DND-41 (cell line): ENCODE measurements around the gene POLR2I.

ENCODE experiments used
- CTCF ChIP-seq: IDR thresholded peaks from 2 replicates; pipeline ENCODE4 v1.5.1; 2012; ENCODE audit warnings: borderline replicate concordance, low read length, moderate library complexity, mild to moderate bottlenecking; ENCODE audit not compliant: poor library complexity, severe bottlenecking; ENCODE audit errors: extremely low read depth
- EZH2 ChIP-seq: IDR thresholded peaks from 3 replicates; pipeline ENCODE4 v1.6.1; 2012; ENCODE audit warnings: borderline replicate concordance, low read depth, mild to moderate bottlenecking, moderate library complexity, low read length, inconsistent platforms; ENCODE audit not compliant: severe bottlenecking

DNA sequence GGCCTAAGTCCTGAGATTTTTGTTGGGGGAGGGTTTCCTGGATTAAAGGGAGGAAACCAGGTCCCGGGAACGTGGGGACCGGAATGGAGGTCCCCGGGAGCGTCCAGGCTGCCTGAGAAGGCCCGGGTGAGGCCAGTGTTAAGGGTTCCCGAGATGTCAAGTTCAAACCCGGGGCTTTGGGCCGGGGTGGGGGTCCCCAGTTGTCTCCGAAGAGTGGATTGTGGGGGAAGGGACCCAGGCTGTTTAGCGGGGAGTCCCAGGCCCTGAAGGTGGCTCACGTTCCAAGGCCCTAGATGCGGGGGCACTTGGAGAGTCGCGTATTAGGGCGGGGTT, 37.3 kb upstream of the POLR2I start:
- no peak for TF ChIP-seq CTCF
- TF ChIP-seq EZH2, result no peak
